ENCODE results near the gene TNRC18.

Gene TNRC18

DNA sequence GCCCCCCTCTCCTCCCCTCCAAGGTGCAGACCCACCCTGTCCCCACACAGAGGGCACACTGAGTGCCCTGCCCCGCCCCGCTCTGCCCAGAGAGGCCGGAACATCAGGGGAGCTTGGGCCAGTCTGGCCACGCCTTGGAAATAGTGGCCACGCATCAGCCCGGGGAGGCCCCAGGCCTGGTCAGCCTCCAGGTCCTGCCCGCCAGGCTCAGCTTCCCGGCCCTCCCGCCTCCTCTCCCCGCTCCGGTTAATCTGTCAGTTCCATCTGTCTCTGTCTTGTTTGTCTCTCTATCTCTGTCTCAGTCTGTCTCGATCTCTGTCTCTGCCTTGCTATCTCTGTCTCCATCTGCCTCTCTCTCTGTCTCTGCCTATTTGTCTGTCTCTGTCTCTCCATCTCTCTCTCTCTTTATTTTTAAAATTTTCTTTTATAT, 28.9 kb upstream of the TNRC18 start:
- in situ Hi-C loops (cut with HindIII; ENCODE audit: low sequenced_read_pairs): no loop called here

DNA sequence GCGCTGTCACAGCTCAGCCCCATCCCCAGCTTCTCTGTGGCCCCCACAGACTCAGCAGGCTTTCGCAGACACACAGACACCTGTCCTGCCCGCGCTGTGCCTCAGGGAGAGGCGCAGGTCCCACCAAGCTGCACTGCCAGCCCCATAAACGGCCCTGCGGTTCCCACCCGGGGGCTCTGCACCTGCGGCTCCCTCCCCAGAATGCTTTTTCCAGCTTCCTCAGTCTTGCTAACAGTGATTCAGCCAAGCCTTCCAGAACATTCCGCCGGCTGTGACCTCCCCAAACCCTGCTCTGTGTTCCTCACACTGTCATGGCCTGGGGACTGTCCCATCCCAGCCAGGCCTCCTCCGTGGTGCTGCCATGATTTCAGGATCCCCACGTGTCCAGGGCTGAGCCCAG, 27.8 kb upstream of the TNRC18 start:
- in situ Hi-C loops (cut with HindIII; ENCODE audit: low sequenced_read_pairs): no loop called here

DNA sequence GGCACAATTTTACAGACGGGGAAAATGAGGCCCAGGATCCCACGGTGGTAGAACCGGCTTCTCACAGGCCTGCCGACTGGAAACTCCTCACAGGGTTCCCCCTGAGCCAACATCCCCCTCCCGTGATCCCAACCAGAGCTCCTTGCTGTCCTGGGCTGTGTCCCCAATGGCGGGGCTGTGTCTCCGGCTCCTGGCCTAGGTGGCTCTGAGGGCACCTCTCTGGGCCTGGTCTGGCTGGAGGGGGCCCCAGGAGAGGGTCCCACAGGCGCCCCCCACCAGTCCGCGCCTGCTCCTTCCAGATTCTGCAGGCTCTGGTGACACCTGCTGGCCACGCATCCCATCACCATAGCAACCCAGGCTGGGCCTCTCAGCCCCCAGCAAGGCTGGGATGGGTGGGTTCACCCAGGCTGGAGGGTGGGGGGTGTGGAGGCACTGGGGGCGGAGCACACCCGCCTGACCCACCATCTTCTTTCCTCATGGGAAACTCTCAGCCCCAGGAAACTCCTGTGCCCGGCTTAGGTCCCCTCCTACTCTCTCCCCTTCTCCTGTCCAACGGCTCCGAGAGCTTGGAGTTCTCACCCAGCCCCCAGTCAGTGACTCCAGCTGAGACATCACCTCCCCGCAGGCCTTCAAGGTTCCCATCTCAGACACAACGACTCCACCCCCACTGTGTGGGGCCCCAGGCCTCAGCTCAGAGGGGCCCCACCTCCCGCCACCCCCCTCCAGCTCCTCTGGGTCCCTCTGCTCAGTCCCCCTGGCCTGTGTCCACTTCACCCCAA, 27.1 kb upstream of the TNRC18 start:
- in situ Hi-C loops (cut with HindIII; ENCODE audit: low sequenced_read_pairs): no loop called here

DNA sequence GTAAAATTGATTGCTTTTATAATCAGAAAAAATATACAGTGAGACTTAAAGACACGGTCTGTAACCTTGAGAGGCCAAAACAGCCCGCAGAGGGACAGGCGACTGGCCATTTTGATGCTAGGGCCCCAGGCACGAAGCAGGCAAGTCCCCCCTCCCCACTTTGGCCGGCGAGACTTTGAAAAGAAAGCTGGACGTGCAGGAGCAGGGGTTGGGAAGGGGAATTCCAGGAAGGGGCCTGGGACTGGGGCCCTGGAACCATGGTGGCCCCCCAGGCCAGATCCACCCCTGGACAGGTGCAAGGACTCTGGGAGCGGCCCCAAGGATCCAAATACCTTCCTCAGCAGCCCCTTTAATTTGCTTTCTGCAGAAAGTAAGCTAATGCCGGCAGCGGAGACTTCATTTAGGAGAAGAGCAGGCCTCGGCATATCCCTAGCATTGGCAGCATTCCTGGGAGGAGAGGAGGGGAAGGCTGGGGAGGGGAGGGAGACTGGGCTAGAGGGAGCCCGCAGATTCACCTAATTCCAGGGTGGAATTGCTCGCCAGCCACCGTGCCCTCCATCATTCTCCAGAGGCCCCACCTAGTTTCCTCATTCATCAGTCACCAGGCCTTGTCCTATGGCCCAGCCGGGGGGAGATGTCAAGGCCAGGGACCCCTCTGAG, 24.9 kb upstream of the TNRC18 start:
- in situ Hi-C loops (cut with HindIII; ENCODE audit: low sequenced_read_pairs): no loop called here

GRCh38 chr7:5445981-5446594, 22.5 kb upstream of the TNRC18 start:
- in situ Hi-C loops (cut with HindIII; ENCODE audit: low sequenced_read_pairs): no loop called here

- in situ Hi-C loops (cut with HindIII; ENCODE audit: low sequenced_read_pairs): no loop called here
Measured at GRCh38 chr7:5443678-5444077, 20.0 kb upstream of the TNRC18 start.

GRCh38 chr7:5442757-5443305, 19.2 kb upstream of the TNRC18 start:
- in situ Hi-C loops (cut with HindIII; ENCODE audit: low sequenced_read_pairs): no loop called here

DNA sequence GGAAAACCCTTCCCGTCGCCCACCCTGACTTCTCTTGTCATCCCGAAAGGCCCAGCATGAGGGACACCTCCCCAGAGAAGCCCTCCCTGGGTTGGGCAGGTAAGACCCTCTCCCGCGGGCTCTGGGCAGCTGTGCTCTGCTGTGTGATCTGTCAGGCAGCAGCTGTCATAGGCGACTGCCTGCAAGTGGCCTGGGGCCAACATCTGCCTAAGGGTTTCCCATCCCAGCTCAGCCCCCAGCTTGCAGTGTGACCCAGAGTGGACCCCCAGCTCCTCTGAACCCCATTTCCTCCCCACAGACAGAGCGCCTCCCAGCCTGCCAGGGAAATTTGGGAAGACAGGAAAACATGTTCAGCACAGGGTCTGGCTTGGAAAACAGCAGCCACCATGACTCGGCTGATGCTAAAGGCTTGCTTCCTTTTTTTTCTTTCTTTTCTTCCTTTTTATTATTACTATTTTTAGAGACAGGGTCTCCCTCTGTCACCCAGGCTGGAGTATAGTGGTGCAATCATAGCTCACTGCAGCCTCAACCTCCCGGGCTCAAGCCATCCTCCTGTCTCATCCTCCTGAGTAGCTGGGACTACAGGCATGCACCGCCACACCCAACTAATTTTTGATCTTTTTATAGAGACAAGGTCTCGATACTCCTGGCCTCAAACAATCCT, 18.3 kb upstream of the TNRC18 start:
- in situ Hi-C loops (cut with HindIII; ENCODE audit: low sequenced_read_pairs): no loop called here

GRCh38 chr7:5439572-5440496, 16.2 kb upstream of the TNRC18 start:
- in situ Hi-C loops (cut with HindIII; ENCODE audit: low sequenced_read_pairs): no loop called here

GRCh38 chr7:5439209-5439571, 15.6 kb upstream of the TNRC18 start:
- in situ Hi-C loops (cut with HindIII; ENCODE audit: low sequenced_read_pairs): no loop called here

- in situ Hi-C loops (cut with HindIII; ENCODE audit: low sequenced_read_pairs): no loop called here
Measured at GRCh38 chr7:5437987-5438386, 14.4 kb upstream of the TNRC18 start.

- in situ Hi-C loops (cut with HindIII; ENCODE audit: low sequenced_read_pairs): no loop called here
Measured at GRCh38 chr7:5437348-5437892, 13.8 kb upstream of the TNRC18 start.

- in situ Hi-C loops (cut with HindIII; ENCODE audit: low sequenced_read_pairs): no loop called here
Measured at GRCh38 chr7:5436003-5436678, 12.5 kb upstream of the TNRC18 start.

DNA sequence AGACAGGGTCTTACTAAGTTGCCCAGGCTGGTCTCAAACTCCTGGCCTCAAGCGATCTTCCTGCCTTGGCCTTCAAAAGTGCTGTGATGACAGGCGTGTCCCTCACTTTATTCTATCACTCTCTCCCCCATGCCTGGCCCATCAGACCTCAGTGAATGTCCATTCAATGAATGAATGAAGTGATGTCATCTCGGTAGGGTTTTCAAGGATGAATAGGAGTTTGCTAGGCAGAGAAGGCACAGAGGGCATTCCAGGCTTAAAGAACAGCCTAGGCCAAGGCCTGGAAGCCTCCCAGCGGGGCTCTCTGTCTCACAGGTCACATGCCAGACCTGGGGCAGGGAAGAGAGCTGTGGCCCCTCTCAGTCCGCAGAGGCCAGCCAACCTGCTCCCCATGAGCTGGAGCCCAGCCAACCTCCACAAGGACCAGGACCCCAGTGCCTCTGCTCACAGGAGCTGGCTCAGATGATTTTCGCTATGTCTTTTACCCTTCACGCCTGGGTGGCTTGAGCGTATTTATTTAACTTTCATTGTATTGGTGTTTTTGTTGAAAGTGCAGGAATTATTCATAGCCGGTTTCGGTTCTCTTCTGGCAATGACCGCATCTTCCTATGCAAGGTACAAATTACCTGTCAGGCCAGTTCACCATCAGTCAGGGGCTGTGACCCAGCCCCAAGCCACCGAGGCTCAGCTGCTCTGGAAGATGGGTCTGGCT, 11.8 kb upstream of the TNRC18 start:
- in situ Hi-C loops (cut with HindIII; ENCODE audit: low sequenced_read_pairs): no loop called here

GRCh38 chr7:5433181-5433580, 9.5 kb upstream of the TNRC18 start:
- in situ Hi-C loops (cut with HindIII; ENCODE audit: low sequenced_read_pairs): no loop called here

DNA sequence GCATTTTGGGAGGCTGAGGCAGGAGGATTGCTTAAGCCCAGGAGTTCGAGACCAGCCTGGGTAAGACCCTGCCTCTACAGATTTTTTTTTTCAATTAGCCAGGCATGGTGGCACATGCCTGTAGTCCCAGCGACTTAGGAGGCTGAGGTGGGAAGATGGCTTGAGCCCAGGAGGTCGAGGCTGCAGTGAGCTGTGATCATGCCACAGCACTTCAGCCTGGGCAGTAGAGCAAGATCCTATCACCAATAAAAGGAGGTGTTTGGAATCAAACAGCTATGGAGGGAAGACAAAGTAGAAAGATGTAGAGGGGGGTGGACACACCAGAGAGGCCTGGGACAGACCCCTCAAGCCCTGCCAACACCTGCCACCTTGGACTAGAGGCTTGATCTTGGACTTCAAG, 9.1 kb upstream of the TNRC18 start:
- in situ Hi-C loops (cut with HindIII; ENCODE audit: low sequenced_read_pairs): no loop called here

- in situ Hi-C loops (cut with HindIII; ENCODE audit: low sequenced_read_pairs): no loop called here
Measured at GRCh38 chr7:5431560-5432015, 8.0 kb upstream of the TNRC18 start.

GRCh38 chr7:5430612-5430947, 6.9 kb upstream of the TNRC18 start:
- in situ Hi-C loops (cut with HindIII; ENCODE audit: low sequenced_read_pairs): no loop called here

Data from DLD1 (cell line).